Glutamatergic neuron (in vitro differentiated cells): Measurements from ENCODE around the gene CD96. TPM values are rescaled to one million over a fixed set of nuclear protein-coding genes. Genes with fewer than 3 reads are reported as not detected.

ENCODE experiments used
- DNase-seq: peaks from one replicate; pipeline ENCODE4 v3.0.0; 2022
- H3K27ac Mint-ChIP-seq: one replicate; pipeline ENCODE4 v1.8.0; 2020; ENCODE audit warnings: mild to moderate bottlenecking, mixed read lengths, inconsistent platforms; ENCODE audit not compliant: unreplicated experiment
- H3K27me3 Mint-ChIP-seq: one replicate; pipeline ENCODE4 v1.8.0; 2020; ENCODE audit warnings: mild to moderate bottlenecking, moderate library complexity, mixed read lengths, inconsistent platforms; ENCODE audit not compliant: unreplicated experiment
- H3K36me3 Mint-ChIP-seq: one replicate; pipeline ENCODE4 v1.8.0; 2020; ENCODE audit warnings: mild to moderate bottlenecking, mixed read lengths, inconsistent platforms; ENCODE audit not compliant: unreplicated experiment
- H3K4me1 Mint-ChIP-seq: one replicate; pipeline ENCODE4 v1.8.0; 2020; ENCODE audit warnings: mild to moderate bottlenecking, low read depth, mixed read lengths, inconsistent platforms; ENCODE audit not compliant: unreplicated experiment
- H3K4me3 Mint-ChIP-seq: one replicate; pipeline ENCODE4 v1.8.0; 2020; ENCODE audit warnings: mild to moderate bottlenecking, mixed read lengths, inconsistent platforms; ENCODE audit not compliant: unreplicated experiment
- H3K9me3 Mint-ChIP-seq: one replicate; pipeline ENCODE4 v1.8.0; 2020; ENCODE audit warnings: mild to moderate bottlenecking, moderate library complexity, mixed read lengths, inconsistent platforms; ENCODE audit not compliant: unreplicated experiment
- CTCF ChIP-seq: fragments of 200-600 bp; sonication (generic); IDR thresholded peaks from one replicate; pipeline ENCODE4 v1.5.0; 2021; ENCODE audit not compliant: partially characterized antibody, unreplicated experiment
- total RNA-seq: library from RNA; stranded (reverse); fragmentation: NEBNext Ultra II Directional; extraction: Animal tissue kit (Norgen Biotek cat#: 25700); gene quantifications from one replicate; pipeline ENCODE4 v1.2.1, GENCODE V29; 2021; ENCODE audit not compliant: unreplicated experiment

The CD96 gene
- total RNA-seq, 1 donor from 2014 or later, result not detected

DNA sequence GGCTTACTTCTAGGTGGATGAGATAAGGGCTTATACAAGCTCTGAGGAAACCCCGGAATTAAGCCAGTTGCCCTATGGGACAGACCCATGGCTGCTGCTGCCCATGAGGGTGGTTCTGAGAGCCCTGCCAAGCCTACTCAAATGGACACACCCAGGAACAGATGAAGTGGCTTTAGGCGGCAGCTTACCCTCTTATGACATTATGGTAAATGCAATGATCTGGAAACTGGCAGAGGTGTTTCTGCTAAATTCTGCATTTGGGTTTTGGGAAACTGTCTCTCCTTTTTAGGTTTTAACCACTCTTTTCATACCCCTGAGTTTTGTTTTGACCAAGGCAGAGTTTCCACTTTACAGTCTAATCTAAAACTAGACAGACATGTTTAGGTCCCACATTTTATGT lies 62.1 kb downstream of the CD96 start:
- H3K9me3 Mint-ChIP-seq, result no peaks in the 10 kb centered on the region
- no peak overlapping the region for H3K27ac Mint-ChIP-seq

DNA sequence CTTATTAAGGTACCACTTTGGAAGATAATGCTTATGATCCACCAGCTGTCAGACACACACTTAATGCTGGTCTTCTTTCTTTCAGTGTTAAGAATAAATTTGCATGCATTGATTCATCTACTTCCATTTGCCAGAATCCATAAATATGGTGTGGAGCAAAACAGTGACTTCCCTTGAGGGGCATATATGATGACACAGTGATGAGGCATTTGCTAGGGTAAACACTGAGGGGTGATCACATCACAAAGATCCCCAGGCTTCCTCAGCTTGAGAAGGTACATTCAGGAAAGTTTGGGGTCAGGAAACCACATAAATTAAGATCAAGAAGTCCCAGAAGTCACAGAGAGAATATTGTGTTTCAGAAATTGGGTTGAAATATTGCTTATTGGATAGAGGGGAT lies 63.0 kb downstream of the CD96 start:
- TF ChIP-seq CTCF, result no peak
- Mint-ChIP-seq H3K4me3 (no peak overlapping the region), H3K27me3 (no peaks in the 10 kb centered on the region), H3K36me3 (no peaks in the 10 kb centered on the region), H3K4me1 (no peaks in the 10 kb centered on the region), H3K9me3 (no peaks in the 10 kb centered on the region), H3K27ac (no peak overlapping the region)
- DNase-seq, result no peak

More for the DNA sequence above, 62.1 kb downstream of the CD96 start:
- no peaks in the 10 kb centered on the region for H3K4me1 Mint-ChIP-seq
- no peaks in the 10 kb centered on the region for H3K27me3 Mint-ChIP-seq
- H3K36me3 Mint-ChIP-seq, result no peaks in the 10 kb centered on the region
- TF ChIP-seq CTCF, result no peak
- no peak overlapping the region for H3K4me3 Mint-ChIP-seq
- DNase-seq, result no peak

- no peak for TF ChIP-seq CTCF
- Mint-ChIP-seq H3K27ac (no peak overlapping the region), H3K27me3 (peaks cover 2% of the 10 kb centered on the region), H3K36me3 (no peaks in the 10 kb centered on the region), H3K9me3 (no peaks in the 10 kb centered on the region), H3K4me1 (no peaks in the 10 kb centered on the region), H3K4me3 (no peak overlapping the region)
- no peak for DNase-seq
These were observed 63.5 kb downstream of the CD96 start for GRCh38 chr3:111605493-111605892.

DNA sequence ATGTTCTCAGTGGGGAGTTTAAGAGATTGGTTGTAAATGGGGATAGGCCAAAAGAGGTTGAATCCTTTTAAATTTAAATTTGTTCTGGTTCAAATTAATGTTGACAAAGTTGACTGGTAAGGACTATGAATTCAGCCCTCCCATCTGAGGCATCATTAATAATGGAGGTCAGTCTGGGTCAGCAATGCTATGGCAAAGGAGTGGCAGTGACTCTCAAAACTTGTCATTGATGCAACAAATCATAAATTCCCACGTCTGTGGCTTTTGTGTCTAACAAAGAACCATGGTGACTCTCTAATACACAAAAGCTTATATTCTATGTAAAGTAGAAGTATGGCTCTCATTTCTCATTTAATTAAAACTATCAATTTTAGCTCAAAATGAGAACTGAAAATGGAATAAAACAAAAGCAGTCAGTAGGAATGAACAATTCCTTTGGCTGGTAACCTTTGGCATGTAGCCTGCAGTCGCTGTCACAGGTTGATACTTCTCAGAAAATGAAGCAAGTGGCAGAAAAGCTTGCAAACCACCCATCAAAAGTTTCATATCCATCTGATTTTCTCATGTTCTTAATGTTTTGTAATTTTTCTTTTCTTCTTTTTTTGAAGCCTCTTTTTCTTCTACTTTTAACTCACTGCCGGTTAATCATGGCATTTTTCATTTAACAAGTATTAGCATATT lies 65.4 kb downstream of the CD96 start:
- Mint-ChIP-seq H3K27me3 (peaks cover 3% of the 10 kb centered on the region), H3K27ac (no peak overlapping the region), H3K36me3 (no peaks in the 10 kb centered on the region), H3K4me3 (no peak overlapping the region), H3K4me1 (no peaks in the 10 kb centered on the region), H3K9me3 (peaks cover 2% of the 10 kb centered on the region)
- no peak for TF ChIP-seq CTCF
- no peak for DNase-seq

GRCh38 chr3:111608383-111608782 lies 66.4 kb downstream of the CD96 start:
- H3K9me3 Mint-ChIP-seq, result peaks cover 2% of the 10 kb centered on the region
- no peaks in the 10 kb centered on the region for H3K4me1 Mint-ChIP-seq
- H3K4me3 Mint-ChIP-seq, result no peak overlapping the region
- H3K27me3 Mint-ChIP-seq, result peaks cover 3% of the 10 kb centered on the region
- H3K36me3 Mint-ChIP-seq, result no peaks in the 10 kb centered on the region
- H3K27ac Mint-ChIP-seq, result no peak overlapping the region
- TF ChIP-seq CTCF, result no peak
- no peak for DNase-seq
